Panc1 (cell line): ENCODE results near the gene PTGR3. TPM values are rescaled to one million over a fixed set of nuclear protein-coding genes. Genes with fewer than 3 reads are reported as not detected.
A peak's percentile ranks its signal among the peaks of the same experiment; 100 is the strongest.

Experiments
- ATAC-seq: fragments of 200-7000 bp; cut with Tn5 transposase; 2 replicates; pipeline ENCODE4 v1.9.1; 2020; ENCODE audit warnings: mild to moderate bottlenecking, moderate library complexity
- BruUV-seq: library from RNA; stranded (reverse); fragments of 400-500 nt; replicated peaks from 2 replicates; lab custom pipeline; 2021; lab: Mats Ljungman, UMichigan
- CTCF ChIA-PET: fragments of 300-600 bp; sonication (Branson Sonifier 250); formaldehyde crosslinking; loops from one replicate; lab custom pipeline; 2022; ENCODE audit warnings: antibody characterized with exemption; lab: Charles Lee
- POLR2A ChIA-PET: fragments of 300-600 bp; sonication (Branson Sonifier 250); formaldehyde crosslinking; loops from one replicate; lab custom pipeline; 2022; ENCODE audit warnings: antibody characterized with exemption; lab: Charles Lee
- DNase-seq: peaks from one replicate; pipeline ENCODE4 v3.0.0-alpha.2; 2010; ENCODE audit warnings: low read depth, low spot score
- H3K27ac ChIP-seq: 2 replicates; pipeline ENCODE4 v1.5.1; 2011; ENCODE audit warnings: mild to moderate bottlenecking, low read length, inconsistent platforms
- H3K27me3 ChIP-seq: fragments of 200-500 bp; sonication (Bioruptor generic); 2 replicates; pipeline ENCODE4 v1.6.0; 2014; ENCODE audit warnings: low read length, inconsistent platforms; ENCODE audit not compliant: control insufficient read depth, insufficient read depth
- H3K36me3 ChIP-seq: fragments of 200-500 bp; sonication (Bioruptor generic); 2 replicates; pipeline ENCODE4 v1.5.1; 2014; ENCODE audit warnings: inconsistent platforms, mild to moderate bottlenecking, low read length, moderate library complexity; ENCODE audit not compliant: control insufficient read depth, insufficient read depth
- H3K4me1 ChIP-seq: 2 replicates; pipeline ENCODE4 v1.5.1; 2011; ENCODE audit warnings: inconsistent platforms, mild to moderate bottlenecking, low read length, moderate library complexity; ENCODE audit not compliant: control insufficient read depth, insufficient read depth
- H3K4me3 ChIP-seq, 2 experiments: 2 replicates each; pipeline ENCODE4 v1.5.1; 2011 to 2012; ENCODE audit warnings: low read depth in 2 of 2, low read length in 2 of 2, mild to moderate bottlenecking in 2 of 2, inconsistent platforms in 1 of 2, moderate library complexity in 1 of 2
- H3K9me3 ChIP-seq: fragments of 200-500 bp; sonication (Bioruptor generic); 2 replicates; pipeline ENCODE4 v1.5.1; 2014; ENCODE audit warnings: low read depth, mild to moderate bottlenecking, inconsistent platforms, low read length, moderate library complexity; ENCODE audit not compliant: control insufficient read depth, insufficient read depth
- CTCF ChIP-seq: fragments of 450-650 bp; IDR thresholded peaks from 2 replicates; pipeline ENCODE4 v1.5.1; 2017; ENCODE audit warnings: mild to moderate bottlenecking
- POLR2AphosphoS5 ChIP-seq: IDR thresholded peaks from 2 replicates; pipeline ENCODE4 v1.6.1; 2012; ENCODE audit warnings: mild to moderate bottlenecking, low read depth, low read length, moderate library complexity
- REST ChIP-seq, 2 experiments: IDR thresholded peaks; 2 replicates each; pipeline ENCODE4 v1.6.1; 2011 to 2012; ENCODE audit warnings: low read depth in 2 of 2, control low read depth in 1 of 2, low read length in 1 of 2, mild to moderate bottlenecking in 1 of 2, moderate library complexity in 1 of 2; ENCODE audit not compliant: insufficient read depth in 1 of 2
- SIN3A ChIP-seq: IDR thresholded peaks from 2 replicates; pipeline ENCODE4 v1.6.1; 2012; ENCODE audit warnings: low read depth, mild to moderate bottlenecking, low read length, moderate library complexity, borderline replicate concordance; ENCODE audit not compliant: insufficient read depth
- TCF7L2 ChIP-seq: IDR thresholded peaks from 2 replicates; pipeline ENCODE4 v1.6.1; 2011; ENCODE audit warnings: mild to moderate bottlenecking, low read depth, low read length, inconsistent platforms
- in situ Hi-C: cut with HindIII; loops from 2 replicates; pipeline ENCODE4 v1.10.0; 2016; ENCODE audit warnings: low sequenced_read_pairs, low pct_unique_long_range_greater_than_20kb
- intact Hi-C: fragments of 100-400 bp; cut with micrococcal nuclease; formaldehyde crosslinking; loops from one replicate; pipeline ENCODE4 v1.10.0; 2022; ENCODE audit not compliant: unreplicated experiment
- total RNA-seq: library from RNA; stranded (reverse); gene quantifications from one replicate; pipeline ENCODE4 v1.2.1, GENCODE V29; 2021; ENCODE audit not compliant: unreplicated experiment

Gene PTGR3
- total RNA-seq, 1 experiment from 2014 or later, result 45.0 TPM

- Histone ChIP-seq H3K9me3 (no peaks in the 10 kb centered on the region), H3K4me3 (no peak overlapping the region), H3K27ac (no peak overlapping the region), H3K4me1 (no peaks in the 10 kb centered on the region), H3K27me3 (no peaks in the 10 kb centered on the region), H3K36me3 (no peaks in the 10 kb centered on the region)
- ATAC-seq, result peak; percentile 12; the same call in 1 of the 2 replicates
- TF ChIP-seq POLR2AphosphoS5 (no peak), SIN3A (no peak), REST (IDR thresholded peaks at IDR 0.05; ENCODE audit: insufficient read depth in 1 of 2, low read depth in 2 of 2, low read length in 1 of 2) (no peak), CTCF (no peak), TCF7L2 (no peak)
- BruUV-seq, result no TSS peak
- ChIA-PET CTCF (no interaction called here), POLR2A (no interaction called here)
- DNase-seq, result no peak
- in situ Hi-C loops, result no loop called here
- intact Hi-C loops, result no loop called here
These were observed 36.4 kb downstream of the PTGR3 start for GRCh38 chr18:75172299-75173124.

- TF ChIP-seq TCF7L2 (no peak), REST (IDR thresholded peaks at IDR 0.05; ENCODE audit: insufficient read depth in 1 of 2, low read depth in 2 of 2, low read length in 1 of 2) (no peak), CTCF (no peak), SIN3A (no peak), POLR2AphosphoS5 (no peak)
- Histone ChIP-seq H3K27me3 (no peaks in the 10 kb centered on the region), H3K4me1 (no peaks in the 10 kb centered on the region), H3K4me3 (no peak overlapping the region), H3K27ac (no peak overlapping the region), H3K9me3 (no peaks in the 10 kb centered on the region), H3K36me3 (no peaks in the 10 kb centered on the region)
- intact Hi-C loops (no loop called here), in situ Hi-C loops (no loop called here)
- ChIA-PET POLR2A (no interaction called here), CTCF (no interaction called here)
- BruUV-seq, result no TSS peak
- DNase-seq (no peak), ATAC-seq (no peak)
These were observed 38.0 kb downstream of the PTGR3 start for GRCh38 chr18:75170916-75171315.
